ENCODE results near the gene CTSD.

Gene CTSD

GRCh38 chr11:1737080-1737757 is 26.5 kb downstream of the CTSD start:
- peaks cover under 1% of the 10 kb centered on the region for H3K27me3 ChIP-seq (replicated peaks; ENCODE audit: control insufficient read depth, insufficient read depth, low read length)
- DNase-seq (ENCODE audit: low read depth): no peak

GRCh38 chr11:1736447-1736992 is 27.2 kb downstream of the CTSD start:
- no peak for DNase-seq (ENCODE audit: low read depth)
- Histone ChIP-seq H3K4me3 (ENCODE audit: low read length) (no peak overlapping the region), H3K27me3 (replicated peaks; ENCODE audit: control insufficient read depth, insufficient read depth, low read length) (peaks cover 7% of the 10 kb centered on the region), H3K9ac (ENCODE audit: low read length) (no peak overlapping the region), H3K36me3 (ENCODE audit: control insufficient read depth, insufficient read depth, low read length, severe bottlenecking) (no peaks in the 10 kb centered on the region), H3K4me1 (ENCODE audit: control insufficient read depth, insufficient read depth, low read length) (no peaks in the 10 kb centered on the region), H3K9me3 (ENCODE audit: control insufficient read depth, low read length) (peaks cover 16% of the 10 kb centered on the region)

More at GRCh38 chr11:1737080-1737757, 26.5 kb downstream of the CTSD start:
- Histone ChIP-seq H3K9me3 (ENCODE audit: control insufficient read depth, low read length) (peaks cover 16% of the 10 kb centered on the region), H3K4me3 (ENCODE audit: low read length) (no peak overlapping the region), H3K4me1 (ENCODE audit: control insufficient read depth, insufficient read depth, low read length) (no peaks in the 10 kb centered on the region), H3K36me3 (ENCODE audit: control insufficient read depth, insufficient read depth, low read length, severe bottlenecking) (no peaks in the 10 kb centered on the region), H3K9ac (ENCODE audit: low read length) (no peak overlapping the region)

GRCh38 chr11:1735271-1735670 is 28.5 kb downstream of the CTSD start:
- H3K36me3 ChIP-seq (ENCODE audit: control insufficient read depth, insufficient read depth, low read length, severe bottlenecking): no peaks in the 10 kb centered on the region
- DNase-seq (ENCODE audit: low read depth): no peak
- H3K27me3 ChIP-seq (replicated peaks; ENCODE audit: control insufficient read depth, insufficient read depth, low read length): peaks cover 19% of the 10 kb centered on the region
- no peak overlapping the region for H3K4me3 ChIP-seq (ENCODE audit: low read length)
- H3K9ac ChIP-seq (ENCODE audit: low read length): no peak overlapping the region
- no peaks in the 10 kb centered on the region for H3K4me1 ChIP-seq (ENCODE audit: control insufficient read depth, insufficient read depth, low read length)
- H3K9me3 ChIP-seq (ENCODE audit: control insufficient read depth, low read length): peaks cover 16% of the 10 kb centered on the region

- H3K4me1 ChIP-seq (ENCODE audit: control insufficient read depth, insufficient read depth, low read length): no peaks in the 10 kb centered on the region
- peaks cover 16% of the 10 kb centered on the region for H3K9me3 ChIP-seq (ENCODE audit: control insufficient read depth, low read length)
- no peak overlapping the region for H3K4me3 ChIP-seq (ENCODE audit: low read length)
- no peak overlapping the region for H3K9ac ChIP-seq (ENCODE audit: low read length)
- H3K36me3 ChIP-seq (ENCODE audit: control insufficient read depth, insufficient read depth, low read length, severe bottlenecking): no peaks in the 10 kb centered on the region
- peaks cover 25% of the 10 kb centered on the region for H3K27me3 ChIP-seq (replicated peaks; ENCODE audit: control insufficient read depth, insufficient read depth, low read length)
- no peak for DNase-seq (ENCODE audit: low read depth)
These were observed 29.1 kb downstream of the CTSD start for GRCh38 chr11:1734641-1735081.

- peaks cover 16% of the 10 kb centered on the region for H3K9me3 ChIP-seq (ENCODE audit: control insufficient read depth, low read length)
- no peak for DNase-seq (ENCODE audit: low read depth)
- peaks cover 32% of the 10 kb centered on the region for H3K27me3 ChIP-seq (replicated peaks; ENCODE audit: control insufficient read depth, insufficient read depth, low read length)
- H3K4me1 ChIP-seq (ENCODE audit: control insufficient read depth, insufficient read depth, low read length): no peaks in the 10 kb centered on the region
- H3K9ac ChIP-seq (ENCODE audit: low read length): no peak overlapping the region
- H3K4me3 ChIP-seq (ENCODE audit: low read length): no peak overlapping the region
- no peaks in the 10 kb centered on the region for H3K36me3 ChIP-seq (ENCODE audit: control insufficient read depth, insufficient read depth, low read length, severe bottlenecking)
These were observed 29.7 kb downstream of the CTSD start for GRCh38 chr11:1733716-1734640.

- no peak overlapping the region for H3K4me3 ChIP-seq (ENCODE audit: low read length)
- H3K36me3 ChIP-seq (ENCODE audit: control insufficient read depth, insufficient read depth, low read length, severe bottlenecking): no peaks in the 10 kb centered on the region
- H3K4me1 ChIP-seq (ENCODE audit: control insufficient read depth, insufficient read depth, low read length): no peaks in the 10 kb centered on the region
- H3K9me3 ChIP-seq (ENCODE audit: control insufficient read depth, low read length): peaks cover 16% of the 10 kb centered on the region
- H3K27me3 ChIP-seq (replicated peaks; ENCODE audit: control insufficient read depth, insufficient read depth, low read length): peaks cover 40% of the 10 kb centered on the region
- no peak overlapping the region for H3K9ac ChIP-seq (ENCODE audit: low read length)
- no peak for DNase-seq (ENCODE audit: low read depth)
These were observed 30.6 kb downstream of the CTSD start for GRCh38 chr11:1733009-1733715.

GRCh38 chr11:1732418-1733008 is 31.2 kb downstream of the CTSD start:
- H3K27me3 ChIP-seq (replicated peaks; ENCODE audit: control insufficient read depth, insufficient read depth, low read length): peaks cover 46% of the 10 kb centered on the region
- H3K9me3 ChIP-seq (ENCODE audit: control insufficient read depth, low read length): peaks cover 12% of the 10 kb centered on the region
- no peaks in the 10 kb centered on the region for H3K4me1 ChIP-seq (ENCODE audit: control insufficient read depth, insufficient read depth, low read length)
- H3K4me3 ChIP-seq (ENCODE audit: low read length): no peak overlapping the region
- no peaks in the 10 kb centered on the region for H3K36me3 ChIP-seq (ENCODE audit: control insufficient read depth, insufficient read depth, low read length, severe bottlenecking)
- no peak for DNase-seq (ENCODE audit: low read depth)
- H3K9ac ChIP-seq (ENCODE audit: low read length): no peak overlapping the region

GRCh38 chr11:1731451-1732059 is 32.2 kb downstream of the CTSD start:
- Histone ChIP-seq H3K9me3 (ENCODE audit: control insufficient read depth, low read length) (peaks cover 2% of the 10 kb centered on the region), H3K4me3 (ENCODE audit: low read length) (no peak overlapping the region), H3K4me1 (ENCODE audit: control insufficient read depth, insufficient read depth, low read length) (no peaks in the 10 kb centered on the region), H3K36me3 (ENCODE audit: control insufficient read depth, insufficient read depth, low read length, severe bottlenecking) (no peaks in the 10 kb centered on the region), H3K27me3 (replicated peaks; ENCODE audit: control insufficient read depth, insufficient read depth, low read length) (peaks cover 53% of the 10 kb centered on the region), H3K9ac (ENCODE audit: low read length) (no peak overlapping the region)
- DNase-seq (ENCODE audit: low read depth): no peak

GRCh38 chr11:1730059-1730629 is 33.6 kb downstream of the CTSD start:
- DNase-seq (ENCODE audit: low read depth): no peak
- H3K4me1 ChIP-seq (ENCODE audit: control insufficient read depth, insufficient read depth, low read length): no peaks in the 10 kb centered on the region
- peaks cover 58% of the 10 kb centered on the region for H3K27me3 ChIP-seq (replicated peaks; ENCODE audit: control insufficient read depth, insufficient read depth, low read length)
- no peaks in the 10 kb centered on the region for H3K9me3 ChIP-seq (ENCODE audit: control insufficient read depth, low read length)
- H3K4me3 ChIP-seq (ENCODE audit: low read length): no peak overlapping the region
- H3K9ac ChIP-seq (ENCODE audit: low read length): no peak overlapping the region
- no peaks in the 10 kb centered on the region for H3K36me3 ChIP-seq (ENCODE audit: control insufficient read depth, insufficient read depth, low read length, severe bottlenecking)

- Histone ChIP-seq H3K27me3 (replicated peaks; ENCODE audit: control insufficient read depth, insufficient read depth, low read length) (peaks cover 58% of the 10 kb centered on the region), H3K9ac (ENCODE audit: low read length) (no peak overlapping the region), H3K4me3 (ENCODE audit: low read length) (no peak overlapping the region), H3K9me3 (ENCODE audit: control insufficient read depth, low read length) (no peaks in the 10 kb centered on the region), H3K36me3 (ENCODE audit: control insufficient read depth, insufficient read depth, low read length, severe bottlenecking) (no peaks in the 10 kb centered on the region), H3K4me1 (ENCODE audit: control insufficient read depth, insufficient read depth, low read length) (no peaks in the 10 kb centered on the region)
- DNase-seq (ENCODE audit: low read depth): no peak
These were observed 34.1 kb downstream of the CTSD start for GRCh38 chr11:1729692-1730011.
